ENCODE results near the gene DCT.

DNA sequence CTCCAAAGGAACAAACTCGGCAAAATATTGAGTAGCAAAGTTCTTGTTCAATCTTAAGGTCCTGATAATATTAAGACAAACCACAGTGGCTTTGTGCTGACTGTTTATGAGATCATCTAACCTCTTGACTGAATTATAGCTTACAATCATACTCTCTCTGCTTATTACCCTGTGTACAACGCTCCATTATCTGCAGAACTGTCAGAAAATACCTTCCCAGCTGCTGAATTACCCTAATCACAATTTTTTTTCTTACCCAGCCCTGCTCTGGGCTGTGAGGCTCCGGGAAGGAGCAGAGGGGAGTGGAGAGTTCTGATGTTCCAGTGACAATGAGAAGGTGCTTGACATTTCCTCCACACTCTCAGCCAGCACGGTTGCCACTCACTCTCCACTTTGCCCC, 64.8 kb downstream of the DCT start:
- TF ChIP-seq, protein P1, sequence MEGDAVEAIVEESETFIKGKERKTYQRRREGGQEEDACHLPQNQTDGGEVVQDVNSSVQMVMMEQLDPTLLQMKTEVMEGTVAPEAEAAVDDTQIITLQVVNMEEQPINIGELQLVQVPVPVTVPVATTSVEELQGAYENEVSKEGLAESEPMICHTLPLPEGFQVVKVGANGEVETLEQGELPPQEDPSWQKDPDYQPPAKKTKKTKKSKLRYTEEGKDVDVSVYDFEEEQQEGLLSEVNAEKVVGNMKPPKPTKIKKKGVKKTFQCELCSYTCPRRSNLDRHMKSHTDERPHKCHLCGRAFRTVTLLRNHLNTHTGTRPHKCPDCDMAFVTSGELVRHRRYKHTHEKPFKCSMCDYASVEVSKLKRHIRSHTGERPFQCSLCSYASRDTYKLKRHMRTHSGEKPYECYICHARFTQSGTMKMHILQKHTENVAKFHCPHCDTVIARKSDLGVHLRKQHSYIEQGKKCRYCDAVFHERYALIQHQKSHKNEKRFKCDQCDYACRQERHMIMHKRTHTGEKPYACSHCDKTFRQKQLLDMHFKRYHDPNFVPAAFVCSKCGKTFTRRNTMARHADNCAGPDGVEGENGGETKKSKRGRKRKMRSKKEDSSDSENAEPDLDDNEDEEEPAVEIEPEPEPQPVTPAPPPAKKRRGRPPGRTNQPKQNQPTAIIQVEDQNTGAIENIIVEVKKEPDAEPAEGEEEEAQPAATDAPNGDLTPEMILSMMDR (IDR thresholded peaks at IDR 0.05) = no peak
- no peak for TF ChIP-seq POLR2A (IDR thresholded peaks at IDR 0.05; ENCODE audit: low read depth)

All from esophagus muscularis mucosa (tissue), 3 donors.